Stimulated activated CD4-positive, alpha-beta T cell treated with anti-CD3 and anti-CD28 coated beads, Interleukin-2, amount 100 ng/mL, for 24 hours (primary cell): Measurements from ENCODE around the gene GXYLT2.

Experiments
- DNase-seq, 2 donors: peaks; one replicate each; pipeline ENCODE4 v3.0.0-alpha.2; 2020

Gene GXYLT2, protein sequence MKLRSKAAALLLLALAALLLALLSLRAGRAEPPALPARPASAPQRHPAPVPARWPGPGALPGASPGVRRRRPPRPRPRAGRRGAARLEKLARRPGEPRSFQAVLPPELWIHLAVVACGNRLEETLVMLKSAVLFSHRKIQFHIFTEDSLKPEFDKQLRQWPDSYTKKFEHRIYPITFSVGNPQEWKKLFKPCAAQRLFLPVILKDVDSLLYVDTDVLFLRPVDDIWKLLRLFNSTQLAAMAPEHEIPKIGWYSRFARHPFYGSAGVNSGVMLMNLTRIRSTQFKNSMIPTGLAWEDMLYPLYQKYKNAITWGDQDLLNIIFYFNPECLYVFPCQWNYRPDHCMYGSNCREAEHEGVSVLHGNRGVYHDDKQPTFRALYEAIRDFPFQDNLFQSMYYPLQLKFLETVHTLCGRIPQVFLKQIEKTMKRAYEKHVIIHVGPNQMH

GRCh38 chr3:72887705-72888545, at the start of gene GXYLT2:
TSS of gene GXYLT2 (plus strand) at chr3:72888046. CDS start at chr3:72888234, 188 bp downstream.
- peak; percentile 29 to 50 for DNase-seq

GRCh38 chr3:72839057-72839456, 48.8 kb upstream of the GXYLT2 start:
- DNase-seq: no peak

GRCh38 chr3:72844436-72844993, 43.3 kb upstream of the GXYLT2 start:
- no peak for DNase-seq

GRCh38 chr3:72846166-72846565, 41.7 kb upstream of the GXYLT2 start:
- DNase-seq: no peak

DNA sequence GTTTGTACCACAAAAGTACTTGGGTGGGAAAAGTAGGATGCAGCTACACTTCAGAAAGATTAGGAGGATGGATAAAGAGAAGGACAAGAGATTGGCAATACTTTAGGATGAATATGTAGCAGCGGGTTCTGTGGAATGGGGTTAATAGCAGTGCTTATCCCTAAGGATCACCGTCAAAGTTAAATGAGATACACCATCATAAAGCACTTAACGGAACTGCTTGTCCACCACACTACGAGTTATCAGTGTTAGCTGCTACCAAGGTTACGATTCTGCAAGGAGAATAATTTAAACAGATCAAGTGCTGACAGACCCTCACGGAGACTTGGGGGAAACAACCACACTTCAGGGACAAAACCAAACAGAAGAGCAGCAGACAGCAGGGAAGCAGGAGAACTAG, 40.6 kb upstream of the GXYLT2 start:
- no peak for DNase-seq

GRCh38 chr3:72847751-72848702, 39.8 kb upstream of the GXYLT2 start, which contains the start of gene SHQ1:
TSS of gene SHQ1 (minus strand) at chr3:72848445. CDS start at chr3:72848340, 105 bp downstream.
- peak; percentile 96 to 97 for DNase-seq

DNA sequence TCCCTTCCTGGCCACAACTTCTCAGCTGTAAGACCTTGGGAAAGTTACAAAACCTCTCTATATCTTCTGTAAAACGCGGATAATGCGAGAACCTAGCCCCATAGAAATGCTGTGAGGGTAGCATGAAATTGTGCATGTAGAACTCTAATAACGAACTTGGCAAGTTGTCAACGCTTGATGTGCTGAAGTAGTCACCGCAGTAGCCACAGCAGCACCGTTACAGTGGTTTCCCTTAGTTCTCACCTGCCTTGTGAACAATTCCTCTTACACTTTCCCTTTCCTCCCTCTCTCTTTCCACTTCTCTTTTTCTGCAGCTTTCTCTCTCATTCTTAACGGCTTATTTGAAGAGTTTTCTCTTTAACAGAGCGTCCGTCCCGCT, 39.2 kb upstream of the GXYLT2 start:
- peak; percentile 31 to 34 for DNase-seq

- no peak for DNase-seq
Measured at GRCh38 chr3:72855001-72855400, 32.8 kb upstream of the GXYLT2 start.

DNA sequence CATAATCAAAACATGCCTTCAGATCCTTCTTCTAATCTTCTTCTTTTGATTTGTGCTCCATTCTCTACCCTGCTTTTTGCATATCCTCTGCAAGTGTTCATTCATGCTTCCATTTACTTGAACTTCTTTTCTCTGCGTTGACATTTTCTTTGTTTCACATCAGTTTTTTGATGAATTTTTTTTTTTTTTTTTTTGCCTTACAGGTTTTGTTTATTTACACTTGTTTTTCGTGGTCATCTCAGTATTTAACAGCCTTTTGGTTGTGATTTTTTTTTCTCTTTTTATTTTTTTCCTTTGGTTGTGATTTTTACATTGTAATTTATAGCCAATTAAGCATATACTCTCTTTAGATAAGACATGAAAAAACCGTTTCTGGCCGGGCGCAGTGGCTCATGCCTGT, 27.8 kb upstream of the GXYLT2 start:
- DNase-seq: no peak

- DNase-seq: no peak
Measured at GRCh38 chr3:72860846-72861245, 27.0 kb upstream of the GXYLT2 start.

GRCh38 chr3:72862314-72863090, 25.3 kb upstream of the GXYLT2 start:
- no peak for DNase-seq

DNA sequence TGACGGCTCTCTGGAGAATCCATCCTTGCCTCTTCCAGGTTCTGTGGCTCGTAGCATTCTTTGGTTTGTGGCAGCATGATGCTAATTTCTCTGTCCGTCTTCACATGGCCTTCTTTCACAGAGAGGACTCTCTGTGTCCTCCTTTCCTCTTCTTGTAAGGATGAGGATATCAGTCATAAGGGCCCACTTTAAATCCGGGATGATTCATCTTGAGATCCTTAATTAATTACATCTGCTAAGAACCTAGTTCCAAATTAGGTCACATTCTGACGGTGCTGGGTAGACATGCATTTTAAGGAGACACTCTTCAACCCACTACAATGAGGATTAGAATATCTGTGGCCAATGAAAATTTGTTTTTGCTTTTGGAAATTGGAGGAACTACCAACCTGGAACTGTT, 15.7 kb upstream of the GXYLT2 start:
- no peak for DNase-seq

- no peak for DNase-seq
Measured at GRCh38 chr3:72887343-72887704, 522 bp upstream of the GXYLT2 start.

DNA sequence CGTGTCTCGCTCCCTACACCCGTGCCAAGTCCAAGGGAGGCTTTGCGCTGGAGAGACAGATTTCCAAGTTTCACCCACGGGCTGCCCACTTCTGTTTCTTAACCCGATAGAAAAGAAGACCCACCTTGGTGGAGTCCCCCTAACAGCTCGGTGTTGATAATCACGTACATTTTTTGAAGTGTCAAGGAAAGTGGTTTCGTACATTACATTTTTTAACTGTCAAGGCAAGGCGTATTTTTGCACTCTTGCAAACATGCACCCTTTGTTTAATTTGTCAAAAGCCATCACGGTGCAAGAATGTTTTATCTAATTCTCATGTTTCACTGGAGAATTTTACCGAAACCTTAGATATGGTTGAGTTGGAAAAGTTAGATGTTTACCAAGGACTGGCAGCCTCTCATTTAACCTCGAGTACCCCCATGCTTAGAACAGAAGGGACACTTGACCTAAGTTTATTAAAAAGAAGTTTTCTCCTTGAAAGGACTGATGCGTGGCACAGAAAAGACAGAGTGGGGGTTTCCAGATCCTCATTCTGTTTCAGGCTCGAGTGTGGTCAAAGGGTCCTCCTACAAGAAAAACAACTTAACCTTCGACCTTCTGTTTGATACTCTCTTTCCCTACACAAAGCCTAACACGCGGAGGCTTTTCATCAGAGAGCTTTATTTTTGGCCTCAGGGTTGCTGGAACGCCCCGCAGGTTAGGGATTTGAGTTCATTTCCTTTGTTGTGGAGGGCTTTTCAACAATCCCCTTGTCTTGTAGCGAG, 882 bp downstream of the GXYLT2 start:
- no peak for DNase-seq

DNA sequence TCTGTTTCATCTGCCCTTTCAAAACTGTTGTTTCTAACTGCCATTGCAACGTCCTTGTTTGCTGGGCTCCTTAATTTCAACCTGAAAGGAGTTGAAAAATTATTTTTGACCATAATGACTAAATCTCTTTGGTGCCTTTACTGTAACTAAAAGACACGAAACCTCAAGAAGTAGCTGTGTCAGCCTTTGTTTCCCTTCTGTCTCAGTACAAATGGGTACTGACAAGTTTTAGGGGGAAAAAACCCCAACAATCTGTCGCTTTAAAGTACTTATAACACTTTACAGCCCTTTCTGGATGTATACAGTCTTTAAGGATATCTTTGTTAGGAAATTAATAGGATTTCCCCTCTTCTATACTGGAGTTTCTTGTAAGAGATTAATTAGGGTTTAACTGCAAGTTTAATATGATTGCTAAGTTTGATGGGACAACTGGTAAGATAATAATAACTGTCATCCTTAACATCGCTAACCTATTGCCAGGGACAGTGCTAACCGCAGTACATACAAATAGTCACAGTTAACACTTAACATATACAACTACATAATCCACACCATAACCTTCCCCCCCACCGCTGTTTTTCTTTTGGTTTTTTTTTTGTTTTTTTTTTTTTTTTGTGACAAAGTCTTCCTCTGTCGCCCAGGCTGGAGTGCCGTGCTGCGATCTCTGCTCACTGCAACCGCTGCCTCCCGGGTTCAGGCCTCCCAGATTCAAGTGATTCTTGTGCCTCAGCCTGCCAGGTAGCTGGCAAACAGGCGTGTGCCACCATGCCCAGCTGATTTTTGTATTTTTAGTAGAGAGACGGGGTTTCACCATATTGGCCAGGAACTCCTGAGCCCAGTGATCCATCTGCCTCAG, 1.7 kb downstream of the GXYLT2 start:
- DNase-seq: no peak

DNA sequence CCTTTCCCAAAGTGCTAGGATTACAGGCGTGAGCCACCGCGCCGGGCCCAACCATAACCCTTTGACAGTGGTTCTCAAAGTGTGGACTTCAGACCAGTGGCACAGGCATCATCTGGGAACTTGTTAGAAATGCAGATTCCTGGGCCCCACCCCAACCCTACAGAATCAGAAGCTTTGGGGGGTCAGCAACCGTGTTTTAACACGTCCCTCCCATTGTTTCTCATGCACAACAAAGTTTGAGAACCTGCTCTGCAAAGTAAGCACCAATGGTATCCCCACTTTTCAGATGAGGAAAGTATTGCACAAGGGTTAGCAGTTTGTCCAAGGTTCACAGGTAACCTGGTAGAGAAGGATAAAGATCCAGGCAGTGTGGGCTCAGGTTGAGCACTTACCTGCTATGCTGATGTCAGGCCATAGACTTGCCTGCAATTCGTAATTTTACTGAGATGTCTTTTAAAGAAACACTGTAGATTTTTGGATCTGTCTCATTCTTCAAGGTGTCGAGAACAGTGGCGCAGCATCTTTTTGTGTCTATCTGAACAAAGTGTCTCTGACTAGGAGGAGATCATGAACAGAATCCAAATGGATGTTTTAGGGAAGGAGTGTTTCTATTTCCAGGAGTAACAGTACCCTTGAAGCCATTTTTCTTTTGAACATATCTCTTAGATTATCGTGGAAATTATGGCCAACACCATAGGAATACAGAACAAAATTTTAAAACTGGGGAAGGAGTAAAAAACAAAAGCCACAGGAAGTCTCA, 2.5 kb downstream of the GXYLT2 start:
- DNase-seq: no peak

DNA sequence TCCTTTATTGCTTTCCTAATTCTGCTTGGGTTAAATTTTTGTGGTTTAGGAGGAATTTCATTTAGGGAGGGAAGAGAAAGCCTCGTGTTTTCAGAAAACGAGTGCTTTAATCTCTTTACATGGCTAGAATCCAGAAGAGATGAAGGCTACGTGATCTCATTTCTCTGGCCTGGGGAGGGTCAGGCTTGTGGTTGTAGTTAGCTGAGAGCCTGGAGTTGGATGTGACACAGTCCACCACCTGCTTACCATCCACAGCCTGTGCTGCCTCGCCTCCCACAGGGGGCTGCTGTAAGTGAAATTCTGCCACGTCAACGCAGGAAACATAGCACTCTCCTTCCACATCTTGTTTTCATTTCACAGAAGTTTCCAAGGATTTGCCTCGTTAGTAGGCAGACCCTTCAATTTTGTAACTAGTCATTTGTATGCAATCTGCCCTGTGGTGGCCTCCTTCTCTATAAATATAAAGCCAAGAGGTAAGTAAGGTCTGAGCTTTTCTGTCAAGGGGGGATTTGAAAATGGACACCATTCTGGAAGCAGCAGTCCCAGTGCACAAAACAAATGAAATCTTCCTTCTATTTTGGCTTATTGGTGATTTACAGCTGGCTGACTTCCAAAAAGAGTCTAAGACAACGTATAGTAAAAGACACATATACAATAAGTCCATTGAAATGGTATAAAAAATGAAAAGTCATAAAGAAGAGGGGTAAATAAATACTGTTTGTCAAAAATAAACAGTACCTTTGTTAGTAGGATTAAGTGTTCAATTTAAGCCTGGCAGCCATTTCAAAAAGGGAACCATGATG, 3.4 kb downstream of the GXYLT2 start:
- no peak for DNase-seq
